Measurements from ENCODE around the gene RAMACL.

DNA sequence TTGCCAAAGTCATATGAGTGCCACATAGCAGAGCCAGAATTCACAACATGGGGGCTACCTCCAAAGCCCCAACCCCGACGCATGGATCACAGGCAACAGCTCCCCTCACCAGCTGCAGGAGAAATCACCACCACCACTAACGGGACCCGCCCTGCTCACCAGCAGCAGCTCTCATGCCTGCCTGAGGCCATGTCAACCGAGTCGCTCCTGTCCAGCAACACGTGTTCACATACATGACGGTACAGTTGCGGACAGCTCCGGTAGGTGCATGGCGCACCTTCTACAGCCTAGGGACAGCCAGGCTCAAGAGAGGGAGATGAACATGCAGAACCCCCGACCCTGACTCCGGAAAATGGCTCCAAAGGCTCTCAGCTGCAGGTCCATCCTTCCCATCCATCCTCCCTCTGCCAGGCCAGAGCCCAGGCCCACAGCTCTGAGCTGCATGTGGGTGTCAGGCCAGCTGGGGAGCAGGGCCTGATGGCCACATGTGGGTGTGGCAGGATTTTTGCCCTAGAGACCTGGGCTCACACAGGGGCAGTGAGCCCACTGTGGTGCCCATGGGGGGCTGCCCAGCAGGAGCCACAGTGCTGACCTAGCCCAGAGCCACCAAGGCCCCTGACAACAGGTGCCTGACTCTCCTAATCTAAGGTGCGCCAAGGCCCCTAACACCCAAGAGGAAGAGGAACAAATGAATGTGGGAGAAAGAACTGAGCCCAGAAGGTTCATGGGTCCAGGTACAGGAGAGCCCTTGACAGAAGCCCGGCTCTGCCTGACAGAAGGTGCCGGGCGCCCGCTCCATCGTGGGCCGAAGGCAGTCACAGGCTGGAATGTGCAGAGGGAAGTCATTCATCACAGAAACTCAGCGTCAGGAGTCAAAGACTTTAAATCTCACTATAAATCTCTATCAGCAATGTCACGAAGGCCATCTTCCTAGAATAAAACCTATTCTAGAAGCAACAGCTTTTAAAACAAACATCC, 30.1 kb upstream of the RAMACL start:
- no peak for TF ChIP-seq ZNF136 (CRISPR knock-in tag; IDR thresholded peaks at IDR 0.05; ENCODE audit: low read depth)
- TF ChIP-seq NFYB (CRISPR knock-in tag; IDR thresholded peaks at IDR 0.05) = no peak
- TF ChIP-seq, protein P1, sequence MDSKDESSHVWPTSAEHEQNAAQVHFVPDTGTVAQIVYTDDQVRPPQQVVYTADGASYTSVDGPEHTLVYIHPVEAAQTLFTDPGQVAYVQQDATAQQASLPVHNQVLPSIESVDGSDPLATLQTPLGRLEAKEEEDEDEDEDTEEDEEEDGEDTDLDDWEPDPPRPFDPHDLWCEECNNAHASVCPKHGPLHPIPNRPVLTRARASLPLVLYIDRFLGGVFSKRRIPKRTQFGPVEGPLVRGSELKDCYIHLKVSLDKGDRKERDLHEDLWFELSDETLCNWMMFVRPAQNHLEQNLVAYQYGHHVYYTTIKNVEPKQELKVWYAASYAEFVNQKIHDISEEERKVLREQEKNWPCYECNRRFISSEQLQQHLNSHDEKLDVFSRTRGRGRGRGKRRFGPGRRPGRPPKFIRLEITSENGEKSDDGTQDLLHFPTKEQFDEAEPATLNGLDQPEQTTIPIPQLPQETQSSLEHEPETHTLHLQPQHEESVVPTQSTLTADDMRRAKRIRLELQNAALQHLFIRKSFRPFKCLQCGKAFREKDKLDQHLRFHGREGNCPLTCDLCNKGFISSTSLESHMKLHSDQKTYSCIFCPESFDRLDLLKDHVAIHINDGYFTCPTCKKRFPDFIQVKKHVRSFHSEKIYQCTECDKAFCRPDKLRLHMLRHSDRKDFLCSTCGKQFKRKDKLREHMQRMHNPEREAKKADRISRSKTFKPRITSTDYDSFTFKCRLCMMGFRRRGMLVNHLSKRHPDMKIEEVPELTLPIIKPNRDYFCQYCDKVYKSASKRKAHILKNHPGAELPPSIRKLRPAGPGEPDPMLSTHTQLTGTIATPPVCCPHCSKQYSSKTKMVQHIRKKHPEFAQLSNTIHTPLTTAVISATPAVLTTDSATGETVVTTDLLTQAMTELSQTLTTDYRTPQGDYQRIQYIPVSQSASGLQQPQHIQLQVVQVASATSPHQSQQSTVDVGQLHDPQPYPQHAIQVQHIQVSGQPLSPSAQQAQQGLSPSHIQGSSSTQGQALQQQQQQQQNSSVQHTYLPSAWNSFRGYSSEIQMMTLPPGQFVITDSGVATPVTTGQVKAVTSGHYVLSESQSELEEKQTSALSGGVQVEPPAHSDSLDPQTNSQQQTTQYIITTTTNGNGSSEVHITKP (CRISPR knock-in tag; IDR thresholded peaks at IDR 0.05; ENCODE audit: low read depth) = no peak
- TF ChIP-seq, protein P2, sequence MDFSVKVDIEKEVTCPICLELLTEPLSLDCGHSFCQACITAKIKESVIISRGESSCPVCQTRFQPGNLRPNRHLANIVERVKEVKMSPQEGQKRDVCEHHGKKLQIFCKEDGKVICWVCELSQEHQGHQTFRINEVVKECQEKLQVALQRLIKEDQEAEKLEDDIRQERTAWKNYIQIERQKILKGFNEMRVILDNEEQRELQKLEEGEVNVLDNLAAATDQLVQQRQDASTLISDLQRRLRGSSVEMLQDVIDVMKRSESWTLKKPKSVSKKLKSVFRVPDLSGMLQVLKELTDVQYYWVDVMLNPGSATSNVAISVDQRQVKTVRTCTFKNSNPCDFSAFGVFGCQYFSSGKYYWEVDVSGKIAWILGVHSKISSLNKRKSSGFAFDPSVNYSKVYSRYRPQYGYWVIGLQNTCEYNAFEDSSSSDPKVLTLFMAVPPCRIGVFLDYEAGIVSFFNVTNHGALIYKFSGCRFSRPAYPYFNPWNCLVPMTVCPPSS (IDR thresholded peaks at IDR 0.05) = no peak
- TF ChIP-seq MEIS1 (CRISPR knock-in tag; IDR thresholded peaks at IDR 0.05; ENCODE audit: borderline replicate concordance) = no peak
- TF ChIP-seq POLR2A (IDR thresholded peaks at IDR 0.05; ENCODE audit: insufficient read depth in 1 of 2, low read depth in 2 of 2, low read length in 2 of 2) = no peak
- TF ChIP-seq ZNF777 (CRISPR knock-in tag; IDR thresholded peaks at IDR 0.05) = no peak
- TF ChIP-seq ZNF205 (CRISPR knock-in tag; IDR thresholded peaks at IDR 0.05) = no peak
- TF ChIP-seq, protein P3, sequence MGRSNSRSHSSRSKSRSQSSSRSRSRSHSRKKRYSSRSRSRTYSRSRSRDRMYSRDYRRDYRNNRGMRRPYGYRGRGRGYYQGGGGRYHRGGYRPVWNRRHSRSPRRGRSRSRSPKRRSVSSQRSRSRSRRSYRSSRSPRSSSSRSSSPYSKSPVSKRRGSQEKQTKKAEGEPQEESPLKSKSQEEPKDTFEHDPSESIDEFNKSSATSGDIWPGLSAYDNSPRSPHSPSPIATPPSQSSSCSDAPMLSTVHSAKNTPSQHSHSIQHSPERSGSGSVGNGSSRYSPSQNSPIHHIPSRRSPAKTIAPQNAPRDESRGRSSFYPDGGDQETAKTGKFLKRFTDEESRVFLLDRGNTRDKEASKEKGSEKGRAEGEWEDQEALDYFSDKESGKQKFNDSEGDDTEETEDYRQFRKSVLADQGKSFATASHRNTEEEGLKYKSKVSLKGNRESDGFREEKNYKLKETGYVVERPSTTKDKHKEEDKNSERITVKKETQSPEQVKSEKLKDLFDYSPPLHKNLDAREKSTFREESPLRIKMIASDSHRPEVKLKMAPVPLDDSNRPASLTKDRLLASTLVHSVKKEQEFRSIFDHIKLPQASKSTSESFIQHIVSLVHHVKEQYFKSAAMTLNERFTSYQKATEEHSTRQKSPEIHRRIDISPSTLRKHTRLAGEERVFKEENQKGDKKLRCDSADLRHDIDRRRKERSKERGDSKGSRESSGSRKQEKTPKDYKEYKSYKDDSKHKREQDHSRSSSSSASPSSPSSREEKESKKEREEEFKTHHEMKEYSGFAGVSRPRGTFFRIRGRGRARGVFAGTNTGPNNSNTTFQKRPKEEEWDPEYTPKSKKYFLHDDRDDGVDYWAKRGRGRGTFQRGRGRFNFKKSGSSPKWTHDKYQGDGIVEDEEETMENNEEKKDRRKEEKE (IDR thresholded peaks at IDR 0.05) = no peak
- no peak for TF ChIP-seq SP1 (IDR thresholded peaks at IDR 0.05)
- no peak for TF ChIP-seq SP1 (CRISPR knock-in tag; IDR thresholded peaks at IDR 0.05)
- TF ChIP-seq, protein P4, sequence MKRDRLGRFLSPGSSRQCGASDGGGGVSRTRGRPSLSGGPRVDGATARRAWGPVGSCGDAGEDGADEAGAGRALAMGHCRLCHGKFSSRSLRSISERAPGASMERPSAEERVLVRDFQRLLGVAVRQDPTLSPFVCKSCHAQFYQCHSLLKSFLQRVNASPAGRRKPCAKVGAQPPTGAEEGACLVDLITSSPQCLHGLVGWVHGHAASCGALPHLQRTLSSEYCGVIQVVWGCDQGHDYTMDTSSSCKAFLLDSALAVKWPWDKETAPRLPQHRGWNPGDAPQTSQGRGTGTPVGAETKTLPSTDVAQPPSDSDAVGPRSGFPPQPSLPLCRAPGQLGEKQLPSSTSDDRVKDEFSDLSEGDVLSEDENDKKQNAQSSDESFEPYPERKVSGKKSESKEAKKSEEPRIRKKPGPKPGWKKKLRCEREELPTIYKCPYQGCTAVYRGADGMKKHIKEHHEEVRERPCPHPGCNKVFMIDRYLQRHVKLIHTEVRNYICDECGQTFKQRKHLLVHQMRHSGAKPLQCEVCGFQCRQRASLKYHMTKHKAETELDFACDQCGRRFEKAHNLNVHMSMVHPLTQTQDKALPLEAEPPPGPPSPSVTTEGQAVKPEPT (CRISPR knock-in tag; IDR thresholded peaks at IDR 0.05; ENCODE audit: low read depth) = no peak

Data from HepG2 (cell line).